NCI-H1092 (cell line): ENCODE data around the gene ZCCHC24.
A peak's percentile ranks its signal among the peaks of the same experiment; 100 is the strongest.

Experiments used
- DNase-seq: peaks from one replicate; lab custom pipeline; 2025; lab: John Stamatoyannopoulos, UW

Gene ZCCHC24

GRCh38 chr10:79445161-79445976 lies at the start of gene ZCCHC24:
ZCCHC24 (minus strand) TSS chr10:79445624; CDS start chr10:79445440, 184 bp downstream.
- peak; percentile 73 for DNase-seq

GRCh38 chr10:79493806-79494205 lies 48.4 kb upstream of the ZCCHC24 start:
- no peak for DNase-seq

GRCh38 chr10:79492839-79493238 lies 47.4 kb upstream of the ZCCHC24 start:
- no peak for DNase-seq

- DNase-seq, result no peak
These were observed 46.8 kb upstream of the ZCCHC24 start for GRCh38 chr10:79492256-79492655.

- no peak for DNase-seq
These were observed 45.9 kb upstream of the ZCCHC24 start for GRCh38 chr10:79491143-79491835.

- DNase-seq, result no peak
These were observed 45.1 kb upstream of the ZCCHC24 start for GRCh38 chr10:79490400-79491142.

- DNase-seq, result no peak
These were observed 43.4 kb upstream of the ZCCHC24 start for GRCh38 chr10:79488870-79489269.

GRCh38 chr10:79488336-79488735 lies 42.9 kb upstream of the ZCCHC24 start:
- no peak for DNase-seq

- peak; percentile 22 for DNase-seq
These were observed 42.1 kb upstream of the ZCCHC24 start for GRCh38 chr10:79487296-79488194.

GRCh38 chr10:79484476-79484875 lies 39.1 kb upstream of the ZCCHC24 start:
- DNase-seq, result no peak

- DNase-seq, result no peak
These were observed 38.5 kb upstream of the ZCCHC24 start for GRCh38 chr10:79483948-79484347.

GRCh38 chr10:79483299-79483698 lies 37.9 kb upstream of the ZCCHC24 start:
- DNase-seq, result no peak

GRCh38 chr10:79482741-79483140 lies 37.3 kb upstream of the ZCCHC24 start:
- DNase-seq, result no peak

- no peak for DNase-seq
These were observed 36.9 kb upstream of the ZCCHC24 start for GRCh38 chr10:79482304-79482703.

GRCh38 chr10:79479283-79479909 lies 34.0 kb upstream of the ZCCHC24 start:
- no peak for DNase-seq

- no peak for DNase-seq
These were observed 32.0 kb upstream of the ZCCHC24 start for GRCh38 chr10:79477456-79477855.

GRCh38 chr10:79476645-79477044 lies 31.2 kb upstream of the ZCCHC24 start:
- no peak for DNase-seq

- no peak for DNase-seq
These were observed 30.5 kb upstream of the ZCCHC24 start for GRCh38 chr10:79475877-79476276.

- no peak for DNase-seq
These were observed 29.8 kb upstream of the ZCCHC24 start for GRCh38 chr10:79475119-79475653.

GRCh38 chr10:79473496-79474095 lies 28.2 kb upstream of the ZCCHC24 start:
- DNase-seq, result no peak
